Glomerular endothelial cell (primary cell): Measurements from ENCODE around the gene VWA3A. TPM values are rescaled to one million over a fixed set of nuclear protein-coding genes. Genes with fewer than 3 reads are reported as not detected.
"Not testable (repeated sequence)": the region's sequence is repeated elsewhere in the genome, so short reads cannot be mapped to it uniquely, and the experiment has no call there.

ENCODE experiments used
- DNase-seq: peaks from one replicate; pipeline ENCODE4 v3.0.0-alpha.2; 2011; ENCODE audit warnings: low read depth, low spot score; ENCODE audit errors: extremely low read depth
- total RNA-seq: library from RNA; depleted of rRNA; stranded (reverse); fragments of >200 nt; gene quantifications from 2 replicates; pipeline ENCODE4 v1.2.3, GENCODE V29; 2015

The VWA3A gene
- total RNA-seq, 1 donor from 2014 or later = not detected

DNA sequence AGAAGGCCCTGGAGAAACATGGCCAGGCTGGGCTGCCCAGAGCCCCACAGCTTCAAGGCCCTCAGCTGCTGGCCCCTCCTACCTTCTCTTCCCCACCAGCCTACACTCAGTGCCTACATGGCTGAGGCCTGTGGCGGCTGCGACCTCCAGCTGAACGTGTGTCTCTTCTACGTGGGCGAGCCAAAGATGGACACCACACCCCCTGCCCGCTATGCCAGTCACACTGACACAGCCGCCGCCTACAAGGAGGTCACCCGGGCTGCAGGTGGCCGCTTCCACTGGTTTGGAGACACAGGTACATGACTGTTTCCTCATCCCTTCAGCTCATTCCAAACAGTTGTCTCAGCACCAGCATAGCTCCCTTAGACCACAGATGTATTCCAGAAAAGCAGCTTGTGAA is 40.5 kb downstream of the VWA3A start:
- no peak for DNase-seq

DNA sequence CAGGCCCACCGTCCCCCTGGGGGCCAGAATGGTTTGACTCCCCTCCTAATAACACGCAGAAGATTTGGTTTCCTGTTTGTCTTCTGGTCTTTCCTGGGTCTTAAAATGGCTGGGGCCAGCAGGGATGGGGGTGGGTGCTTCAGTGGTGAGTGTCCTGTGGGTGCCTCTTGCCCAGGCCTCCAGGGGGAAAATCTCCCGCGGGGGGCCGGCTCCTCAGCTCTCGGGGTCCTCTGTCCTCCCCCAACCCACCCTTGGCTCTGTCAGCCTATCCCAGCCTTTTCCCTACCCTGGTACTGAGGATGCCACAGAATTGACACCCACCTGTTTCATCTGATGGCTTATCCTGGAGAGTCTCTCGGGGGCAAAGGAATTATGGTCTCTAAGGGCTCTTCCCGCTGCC is 46.1 kb downstream of the VWA3A start:
- no peak for DNase-seq

DNA sequence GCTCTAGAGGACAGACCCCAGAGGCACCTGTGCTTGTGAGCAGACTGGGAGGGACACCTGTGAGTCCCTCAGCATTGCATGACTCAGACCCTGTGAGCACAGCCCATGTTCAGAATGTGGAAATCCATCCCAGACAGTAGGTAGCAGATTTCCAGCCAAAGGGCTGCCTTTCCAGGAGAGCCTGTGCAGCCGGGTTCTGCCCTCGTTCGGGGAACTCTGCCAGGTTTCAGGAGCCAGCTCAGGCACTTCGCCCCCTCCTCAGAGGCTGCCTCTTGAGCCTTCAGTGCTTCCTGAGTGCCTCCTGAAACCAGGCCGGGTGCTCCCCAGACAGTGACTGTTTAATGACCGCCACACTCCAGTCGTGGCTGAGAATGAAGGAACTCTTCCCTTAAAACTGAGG is 46.7 kb downstream of the VWA3A start:
- DNase-seq = no peak

DNA sequence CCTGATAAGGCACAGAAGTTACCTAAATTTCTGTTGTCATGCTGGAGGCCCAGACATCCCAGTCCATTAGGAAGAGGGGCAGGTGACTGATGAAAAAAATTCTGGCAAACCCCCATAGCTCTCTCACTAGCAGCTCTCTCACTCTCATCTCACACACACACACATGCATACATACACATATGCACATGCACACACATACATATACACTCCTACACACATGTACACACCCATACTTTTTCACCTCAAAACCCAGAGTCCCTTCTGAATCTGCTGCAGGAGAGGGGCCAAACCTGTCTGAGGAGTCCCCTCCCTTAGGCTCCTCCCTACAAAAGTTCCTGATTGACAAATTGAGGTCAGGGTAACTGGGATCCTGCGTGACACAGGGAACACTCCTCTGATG is 47.4 kb downstream of the VWA3A start:
- no peak for DNase-seq

DNA sequence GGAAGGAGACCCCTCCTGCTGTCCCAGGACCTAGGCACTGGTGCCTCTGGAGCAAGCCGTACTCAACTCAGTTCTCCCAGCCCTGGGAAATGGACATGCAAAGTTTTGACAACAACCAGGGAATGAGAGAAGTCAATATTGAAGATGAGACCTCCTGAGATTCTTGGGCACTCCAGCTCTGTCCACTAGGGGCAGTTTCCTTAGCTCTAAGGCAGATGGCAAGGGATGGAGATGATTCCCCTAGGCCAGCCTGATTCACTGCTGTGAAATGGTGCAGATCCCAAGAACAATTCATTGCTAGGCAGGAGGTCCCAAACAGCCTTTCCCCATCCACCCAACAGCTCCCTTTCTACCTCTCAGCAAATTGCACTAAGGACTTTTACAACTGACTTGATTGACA is 49.4 kb downstream of the VWA3A start:
- DNase-seq = peak; percentile 2

DNA sequence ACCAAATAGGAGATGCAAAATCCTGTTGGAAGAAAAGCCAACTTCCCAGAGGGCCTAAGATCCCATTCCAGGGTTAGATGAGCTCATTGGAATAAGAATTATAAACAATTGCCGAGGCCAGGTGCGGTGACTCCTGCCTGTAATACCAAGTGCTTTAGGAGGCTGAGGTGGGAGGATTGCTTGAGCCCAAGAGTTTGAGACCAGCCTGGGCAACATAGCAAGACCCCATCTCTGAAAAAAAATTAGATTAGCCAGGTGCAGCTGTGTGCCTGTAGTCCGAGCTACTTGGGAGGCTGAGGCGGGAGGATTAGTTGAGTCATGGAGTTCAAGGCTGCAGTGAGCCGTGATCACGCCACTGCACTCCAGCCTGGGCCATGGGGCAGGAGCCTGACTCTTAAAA is 52.2 kb downstream of the VWA3A start:
- DNase-seq = no peak

DNA sequence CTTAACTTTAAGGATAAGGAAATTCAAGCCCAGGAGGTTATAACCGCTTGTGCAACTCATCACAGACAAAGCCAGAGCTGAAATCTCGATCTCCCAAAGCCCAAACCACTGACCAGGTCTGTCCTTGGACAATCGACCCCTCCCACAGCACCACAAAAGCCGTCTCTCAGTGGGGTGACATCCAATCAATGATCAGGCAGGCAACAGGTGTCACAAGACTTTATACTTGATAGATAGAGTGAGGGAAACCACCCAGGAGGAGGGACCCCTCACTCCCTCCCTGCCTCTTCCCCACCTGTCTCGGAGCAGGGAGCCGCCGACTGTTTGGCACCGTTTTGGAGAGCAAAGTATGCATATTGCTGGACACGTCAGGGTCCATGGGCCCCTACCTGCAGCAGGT is 55.5 kb downstream of the VWA3A start:
- no peak for DNase-seq

DNA sequence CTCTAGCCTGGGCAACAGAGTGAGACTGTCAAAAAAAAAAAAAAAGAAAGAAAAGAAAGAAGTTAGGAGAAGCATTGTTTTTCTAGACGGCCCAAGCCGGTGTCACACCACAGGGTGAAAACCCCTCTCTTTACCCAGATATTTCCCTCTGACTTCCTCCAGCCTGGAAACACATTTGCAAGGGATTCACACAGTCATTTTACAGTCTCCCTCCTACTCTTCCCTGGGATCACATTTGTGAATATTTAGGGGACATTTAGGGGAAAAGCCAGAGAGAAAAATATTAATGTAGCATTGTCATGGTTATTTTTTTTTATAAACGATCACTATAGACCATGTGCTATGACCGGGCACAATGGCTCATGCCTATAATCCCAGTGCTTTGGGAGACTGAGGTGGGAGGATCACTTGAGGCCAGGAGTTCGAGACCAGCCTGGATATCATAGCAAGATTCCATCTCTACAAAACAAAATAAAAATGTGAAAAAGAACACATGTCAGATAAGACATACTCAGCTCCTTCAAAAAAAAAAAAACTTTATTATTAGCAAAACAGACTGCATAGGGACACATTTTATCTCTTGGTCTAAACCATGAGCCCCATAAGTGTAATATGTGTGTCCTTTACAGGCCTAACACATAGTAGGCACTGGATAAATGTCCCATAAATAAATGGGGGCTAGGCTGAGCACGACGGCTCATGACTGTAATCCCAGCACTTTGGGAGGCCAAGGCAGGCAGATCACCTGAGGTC is 59.1 kb downstream of the VWA3A start:
- no peak for DNase-seq

DNA sequence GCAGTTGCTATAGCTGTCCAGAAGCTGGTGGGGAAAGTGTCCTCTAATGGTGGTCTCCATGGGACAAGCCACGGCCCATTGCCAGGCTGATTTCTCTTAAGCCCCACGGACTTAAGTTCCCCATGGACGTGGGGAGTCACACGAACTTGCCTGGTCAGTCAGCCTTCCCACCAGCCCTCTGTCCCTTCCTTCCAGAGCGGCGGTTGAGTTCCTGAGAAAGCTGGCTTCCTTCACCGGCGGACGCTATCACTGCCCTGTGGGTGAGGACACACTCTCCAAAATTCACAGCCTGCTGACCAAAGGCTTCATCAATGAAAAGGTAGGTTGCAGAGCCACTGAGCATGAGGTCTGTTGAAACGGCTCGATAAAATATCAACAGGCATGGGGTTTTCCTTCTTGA is 60.0 kb downstream of the VWA3A start:
- DNase-seq = no peak

DNA sequence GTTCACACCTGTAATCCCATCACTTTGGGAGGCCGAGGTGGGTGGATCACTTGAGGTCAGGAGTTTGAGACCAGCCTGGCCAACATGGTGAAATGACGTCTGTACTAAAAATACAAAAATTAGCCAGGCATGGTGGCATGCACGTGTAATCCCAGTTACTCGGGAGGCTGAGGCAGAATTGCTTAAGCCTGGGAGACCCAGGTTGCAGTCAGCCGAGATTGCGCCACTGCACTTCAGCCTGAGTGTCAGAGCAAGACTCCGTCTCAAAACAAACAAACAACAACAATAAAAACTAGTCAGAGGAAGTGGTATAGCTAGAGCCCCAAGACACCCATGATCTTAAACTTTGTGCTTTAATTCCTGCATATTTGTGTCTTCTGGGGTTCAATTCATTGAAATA is 60.7 kb downstream of the VWA3A start:
- not testable (repeated sequence) for DNase-seq

DNA sequence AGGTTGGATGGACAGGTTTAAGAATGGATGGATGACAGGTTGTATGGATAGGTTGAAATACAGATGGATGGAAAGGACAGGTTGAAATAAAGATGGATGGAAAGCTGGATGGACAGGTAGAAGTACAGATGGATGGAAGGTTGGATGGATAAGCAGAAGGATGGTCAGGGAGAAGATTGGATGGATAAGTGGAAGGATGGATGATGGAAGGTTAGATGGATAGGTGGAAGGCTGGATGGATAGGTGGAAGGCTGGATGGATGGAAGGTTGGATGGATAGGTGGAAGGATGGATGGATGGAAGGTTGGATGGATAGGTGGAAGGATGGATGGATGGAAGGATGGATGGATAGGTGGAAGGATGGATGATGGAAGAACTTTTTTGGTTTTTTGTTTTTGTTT is 69.1 kb downstream of the VWA3A start:
- DNase-seq = no peak

DNA sequence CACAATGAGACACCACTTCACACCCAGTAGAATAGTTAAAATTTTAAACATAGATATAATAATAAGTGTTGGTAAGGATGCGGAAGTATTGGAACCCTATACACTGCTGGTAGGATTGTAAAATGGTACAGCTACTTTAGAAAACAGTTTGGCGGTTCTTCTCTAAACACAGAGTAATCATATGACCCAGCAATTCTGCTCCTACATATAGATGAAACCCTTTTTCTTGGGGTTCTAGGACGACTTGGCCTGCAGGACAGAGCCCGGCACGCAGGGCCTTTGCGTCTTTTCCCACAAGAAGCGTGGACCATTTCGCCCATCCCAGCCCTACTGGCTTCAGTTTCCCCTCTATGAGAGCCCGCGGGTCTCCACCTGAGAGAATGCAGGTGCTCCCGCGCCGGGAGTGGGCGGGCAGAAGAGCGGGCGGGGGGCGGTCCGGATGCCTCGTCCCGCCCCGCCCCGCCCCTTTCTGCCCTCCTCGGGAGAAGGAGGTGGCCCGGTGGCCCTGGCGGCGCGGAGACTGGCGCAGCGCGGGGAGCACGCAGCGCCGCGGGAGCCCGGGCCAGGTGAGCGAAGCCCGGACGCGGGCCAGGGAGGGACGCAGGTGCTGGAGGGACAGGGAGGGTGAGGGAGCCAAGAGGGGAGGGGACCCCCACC is 69.8 kb downstream of the VWA3A start, which contains the start of gene SDR42E2:
SDR42E2 (plus strand) TSS at position 508 of the 657 bp plus-strand sequence. CDS start 3,077 bp downstream, outside the sequence.
- DNase-seq = no peak

DNA sequence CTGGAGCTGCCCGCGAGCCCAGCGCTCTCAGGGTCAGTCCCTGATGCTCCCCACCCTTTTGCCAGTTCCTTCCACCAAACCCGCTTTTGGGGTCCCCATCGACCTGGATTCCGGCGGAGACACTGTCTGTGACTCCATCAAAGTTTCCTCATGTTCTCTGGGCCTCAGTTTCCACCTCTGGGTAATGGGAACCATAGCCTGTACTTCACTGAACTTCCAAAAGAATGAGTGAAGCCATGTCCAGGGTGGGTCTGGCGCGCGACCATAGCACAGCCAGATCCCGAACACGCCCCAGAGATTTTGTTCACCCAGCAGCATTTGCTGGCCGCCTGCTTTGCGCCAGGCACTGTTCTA is 70.3 kb downstream of the VWA3A start:
- no peak for DNase-seq

DNA sequence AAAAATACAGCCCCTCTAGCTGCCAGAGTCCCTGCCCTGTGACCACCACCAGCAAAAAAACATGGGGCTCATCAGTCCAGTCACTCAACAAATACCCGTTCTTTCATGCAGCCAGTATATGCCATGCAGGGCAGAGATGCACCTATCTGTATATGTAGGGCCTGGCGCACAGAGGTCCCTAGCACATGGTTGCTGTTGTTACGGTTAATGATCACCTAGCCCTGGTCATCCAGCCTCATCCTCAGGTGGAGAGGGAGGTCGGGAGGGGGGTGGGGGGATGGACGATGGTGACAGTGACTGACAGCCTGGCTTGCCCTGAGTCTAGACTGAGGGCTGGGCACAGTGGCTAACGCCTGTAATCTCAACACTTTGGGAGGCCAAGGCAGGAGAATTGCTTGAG is 71.5 kb downstream of the VWA3A start:
- DNase-seq = no peak

DNA sequence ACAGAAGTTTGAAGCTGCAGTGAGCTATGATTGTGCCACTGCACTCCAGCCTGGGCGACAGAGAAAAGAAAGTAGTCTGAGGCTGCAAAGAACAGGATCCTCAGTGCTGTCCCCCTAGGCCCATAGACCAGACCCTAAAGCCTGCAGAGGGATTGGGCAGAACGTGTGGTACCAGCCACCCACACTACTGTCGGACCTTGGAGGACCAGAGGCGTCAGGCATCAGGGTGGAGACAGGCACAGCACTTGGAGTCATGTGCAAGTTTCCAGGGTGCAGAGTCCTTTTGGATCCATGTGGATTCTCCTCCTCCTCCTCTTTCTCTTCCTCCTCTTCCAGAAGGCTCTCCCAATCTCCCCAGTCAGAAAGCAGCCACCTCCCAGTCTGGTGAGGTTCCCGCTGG is 72.1 kb downstream of the VWA3A start:
- DNase-seq = no peak

DNA sequence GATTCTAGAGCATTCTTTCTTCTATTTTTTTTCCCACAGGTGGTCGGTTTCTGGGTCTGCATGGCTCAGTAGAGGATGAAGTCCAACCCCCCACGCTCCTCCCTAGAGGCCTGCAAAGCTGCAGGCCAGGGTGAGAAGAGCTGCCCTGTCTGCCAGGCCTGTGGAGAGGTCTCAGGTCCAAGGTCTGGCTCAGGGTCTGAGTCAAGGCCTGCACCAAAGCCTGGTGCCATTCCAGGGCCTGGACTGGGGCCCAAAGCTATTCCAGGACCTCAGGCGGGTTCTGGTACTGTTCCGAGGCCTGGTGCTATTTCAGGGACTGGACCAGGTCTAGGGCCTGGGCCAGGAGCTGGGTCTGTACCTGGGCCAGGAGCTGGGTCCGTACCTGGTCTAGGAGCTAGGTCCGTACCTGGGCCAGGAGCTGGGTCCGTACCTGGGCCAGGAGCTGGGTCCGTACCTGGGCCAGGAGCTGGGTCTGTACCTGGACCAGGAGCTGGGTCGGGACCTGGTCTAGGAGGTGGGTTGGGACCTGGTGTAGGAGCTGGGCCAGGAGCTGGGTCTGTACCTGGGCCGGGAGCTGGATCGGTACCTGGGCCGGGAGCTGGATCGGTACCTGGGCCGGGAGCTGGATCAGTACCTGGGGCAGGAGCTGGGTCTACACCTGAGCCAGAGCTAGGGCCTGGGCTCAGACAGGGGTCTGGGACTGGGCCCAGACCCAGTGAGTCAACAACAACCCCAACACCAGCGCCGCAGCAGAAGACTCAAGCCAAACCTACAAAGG is 73.4 kb downstream of the VWA3A start:
- DNase-seq = no peak

DNA sequence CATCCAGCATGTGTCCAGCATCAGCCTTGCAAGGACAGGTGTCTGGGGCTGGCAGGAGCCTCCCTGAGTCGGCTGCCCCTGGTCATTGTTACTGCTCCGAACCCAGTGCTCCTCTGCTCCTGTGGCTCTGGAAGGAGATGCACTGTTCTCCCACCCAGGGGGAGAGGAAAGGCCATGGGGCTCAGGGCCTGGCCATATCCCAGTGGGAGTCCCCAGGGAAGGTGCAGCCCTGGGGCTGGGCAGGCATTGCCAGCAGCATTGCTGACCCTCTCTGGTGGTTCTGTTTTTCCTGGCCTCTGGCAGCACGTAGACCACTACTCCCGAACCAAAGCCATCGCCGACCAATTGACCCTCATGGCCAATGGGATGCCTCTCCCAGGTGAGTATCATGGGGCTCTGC is 79.6 kb downstream of the VWA3A start:
- no peak for DNase-seq

DNA sequence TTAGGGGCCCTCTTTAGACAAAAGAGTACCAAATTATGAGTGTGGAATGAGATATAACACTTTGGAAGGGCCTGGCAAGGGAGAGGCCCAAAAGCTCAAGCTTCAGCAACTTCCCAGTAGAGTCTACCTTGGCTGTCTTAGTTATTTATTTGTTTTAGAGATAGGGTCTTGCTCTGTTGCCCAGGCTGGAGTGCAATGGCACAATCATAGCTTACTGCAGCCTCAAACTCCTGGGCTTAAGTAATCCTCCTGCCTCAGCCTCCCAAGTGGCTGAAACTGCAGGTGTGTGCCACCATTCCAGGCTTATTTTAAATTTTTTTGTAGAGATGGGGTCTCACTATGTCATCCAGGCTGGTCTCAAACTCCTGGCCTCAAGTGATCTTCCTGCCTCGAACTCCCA is 80.3 kb downstream of the VWA3A start:
- DNase-seq = not testable (repeated sequence)

DNA sequence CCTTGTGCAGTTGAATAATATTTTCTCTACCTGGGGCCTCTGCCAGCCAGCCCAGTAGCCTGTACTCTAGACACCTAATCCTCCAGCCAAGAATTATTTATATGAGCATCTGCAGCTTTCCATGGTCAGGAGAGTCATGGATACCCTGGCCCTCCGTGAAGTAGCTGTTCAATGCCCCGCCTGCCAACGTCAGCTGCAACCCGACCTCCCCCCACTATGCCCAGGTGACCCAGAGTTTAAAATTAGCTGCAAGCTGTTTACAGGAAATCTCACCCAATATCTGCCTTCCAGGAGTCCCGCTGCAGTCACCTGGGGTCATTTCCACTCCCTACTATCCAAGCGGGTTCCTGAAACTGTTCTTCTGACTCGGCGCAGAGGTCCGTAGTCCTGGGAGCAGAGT is 82.3 kb downstream of the VWA3A start:
- no peak for DNase-seq

DNA sequence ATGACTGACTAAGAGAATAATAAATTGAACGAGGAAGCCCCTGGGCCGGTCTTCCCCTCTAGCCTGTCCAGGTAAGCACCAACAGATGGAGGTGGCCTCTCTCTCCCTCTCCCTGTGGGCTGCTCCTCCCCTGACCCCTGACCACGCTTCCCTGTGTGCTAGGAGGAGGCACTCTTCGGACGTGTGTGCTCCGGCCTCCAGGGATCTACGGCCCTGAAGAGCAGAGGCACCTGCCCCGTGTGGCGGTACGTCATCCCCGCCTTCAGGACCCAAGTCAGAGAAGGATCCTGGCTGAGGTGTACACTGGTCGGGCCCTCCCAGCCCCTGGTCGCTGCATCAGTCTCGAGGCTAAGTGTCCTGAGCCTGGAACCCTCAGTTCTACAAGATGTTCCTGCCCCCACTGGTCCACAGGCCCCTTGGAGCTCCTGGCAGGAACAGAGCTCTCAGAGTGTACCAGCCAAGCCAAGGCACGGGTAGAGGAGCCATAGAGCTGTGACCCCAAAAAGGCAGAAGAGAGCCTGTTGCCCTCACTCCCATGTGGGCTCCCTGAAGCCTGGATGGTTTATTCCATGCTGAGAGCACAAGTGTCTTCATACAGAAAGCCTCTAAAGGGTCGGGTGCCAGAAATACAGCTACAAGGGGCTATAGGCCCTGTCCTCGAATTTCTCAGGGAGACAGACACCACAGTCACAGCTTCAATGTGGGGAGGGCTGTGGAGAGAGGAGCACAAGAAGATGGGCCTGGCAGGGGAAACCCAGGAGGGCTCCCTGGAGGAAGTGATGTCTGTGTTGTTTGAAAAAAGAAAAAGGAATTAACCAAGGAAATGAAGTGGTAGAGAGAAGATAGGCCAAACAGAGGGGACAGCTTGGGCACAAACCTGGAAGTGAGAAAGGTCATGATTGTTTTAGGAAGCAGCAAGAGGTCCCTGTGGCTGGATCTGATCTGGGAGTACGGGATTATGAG is 85.9 kb downstream of the VWA3A start:
- no peak for DNase-seq

DNA sequence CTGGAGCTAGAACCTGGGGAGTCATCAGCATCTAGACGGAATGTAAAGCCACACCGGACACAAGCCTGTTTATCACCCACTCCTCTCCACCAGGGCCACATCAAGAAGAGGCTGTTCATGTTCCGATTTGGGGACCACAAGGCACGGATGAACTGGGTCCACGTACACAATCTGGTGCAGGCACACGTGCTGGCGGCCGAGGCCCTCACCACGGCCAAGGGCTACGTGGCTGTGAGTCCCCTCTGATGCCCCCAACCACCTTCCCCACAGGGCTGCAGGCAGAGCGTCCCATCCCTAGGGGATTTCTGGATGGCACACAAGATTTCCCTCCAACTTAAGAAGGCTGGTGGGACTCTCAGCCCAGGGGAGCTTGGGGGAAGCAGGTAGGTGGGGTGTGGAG is 89.1 kb downstream of the VWA3A start:
- no peak for DNase-seq
